ENCODE measurements around the gene LCN15.

LCN15 gene

GRCh38 chr9:136754626-136755301 is 9.6 kb downstream of the LCN15 start:
- DNase-seq, result no peak

- no peak for DNase-seq
Observed at GRCh38 chr9:136754059-136754572, 10.2 kb downstream of the LCN15 start.

GRCh38 chr9:136753371-136754058 is 10.8 kb downstream of the LCN15 start:
- DNase-seq, result no peak

- no peak for DNase-seq
Observed at GRCh38 chr9:136751814-136752213, 12.5 kb downstream of the LCN15 start.

- DNase-seq, result no peak
Observed at GRCh38 chr9:136751244-136751643, 13.1 kb downstream of the LCN15 start.

GRCh38 chr9:136750526-136750925 is 13.8 kb downstream of the LCN15 start:
- no peak for DNase-seq

GRCh38 chr9:136748666-136749611 is 15.4 kb downstream of the LCN15 start:
- DNase-seq, result no peak

GRCh38 chr9:136748201-136748600 is 16.1 kb downstream of the LCN15 start, which contains the start of gene LCN6:
LCN6 (minus strand) TSS chr9:136748525; CDS start chr9:136748483, 42 bp downstream.
- no peak for DNase-seq

- no peak for DNase-seq
Observed at GRCh38 chr9:136747161-136748060, 16.9 kb downstream of the LCN15 start.

GRCh38 chr9:136746621-136747020 is 17.7 kb downstream of the LCN15 start:
- no peak for DNase-seq

GRCh38 chr9:136746155-136746490 is 18.2 kb downstream of the LCN15 start:
- no peak for DNase-seq

GRCh38 chr9:136745389-136746154 is 18.7 kb downstream of the LCN15 start:
- no peak for DNase-seq

GRCh38 chr9:136744773-136745172 is 19.5 kb downstream of the LCN15 start:
- DNase-seq, result no peak

- no peak for DNase-seq
Observed at GRCh38 chr9:136743639-136744211, 20.6 kb downstream of the LCN15 start.

GRCh38 chr9:136742591-136743391 is 21.5 kb downstream of the LCN15 start, which contains the start of gene LCN10:
LCN10 (minus strand) TSS chr9:136742940; CDS start chr9:136742903, 37 bp downstream.
- no peak for DNase-seq

GRCh38 chr9:136741883-136742571 is 22.3 kb downstream of the LCN15 start:
- DNase-seq, result no peak

GRCh38 chr9:136740971-136741882 is 23.1 kb downstream of the LCN15 start:
- DNase-seq, result no peak

- DNase-seq, result no peak
Observed at GRCh38 chr9:136740491-136740890, 23.8 kb downstream of the LCN15 start.
